Middle frontal gyrus (tissue), 1 donor: ENCODE results near the gene USP48.

Experiments used
- DNase-seq: peaks from one replicate; pipeline ENCODE4 v3.0.0-alpha.2; 2015; ENCODE audit warnings: low spot score; ENCODE audit errors: extremely low spot score

The USP48 gene

DNA sequence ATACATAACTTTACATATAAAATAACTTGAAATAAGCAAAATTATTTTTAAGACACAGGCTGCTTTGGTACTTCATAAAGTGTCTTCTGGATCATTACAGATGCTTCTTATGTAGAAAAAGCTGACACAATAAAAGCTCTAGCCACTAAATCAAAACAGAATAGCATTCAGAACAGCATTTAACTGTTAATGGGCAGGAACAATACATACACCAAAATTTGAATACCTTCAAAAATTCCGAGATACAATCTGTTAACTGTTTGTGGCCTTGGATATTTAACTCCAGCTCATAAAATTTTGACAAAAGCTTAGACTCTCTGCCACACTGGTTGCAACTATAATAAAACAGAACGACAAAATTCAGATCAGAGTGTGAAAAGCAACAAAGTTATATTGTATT is 31.7 kb downstream of the USP48 start:
- no peak for DNase-seq

DNA sequence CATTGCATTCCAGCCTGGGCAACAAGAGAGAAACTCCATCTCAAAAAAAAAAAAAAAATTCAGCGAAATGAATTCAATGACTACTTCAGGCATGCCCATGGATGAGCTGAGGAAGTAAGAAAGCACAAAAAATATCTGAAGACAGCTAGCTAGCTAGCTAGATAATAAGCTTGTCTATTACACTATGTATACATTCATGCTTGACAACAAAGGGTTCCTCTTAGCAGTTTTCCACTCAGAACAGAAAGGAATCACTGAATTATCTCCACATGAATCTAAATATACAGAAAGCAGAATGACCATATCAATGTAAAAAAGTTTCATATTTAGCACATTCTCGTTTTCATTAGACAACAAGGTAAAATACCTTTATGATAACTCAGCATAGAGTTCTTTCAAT is 32.1 kb downstream of the USP48 start:
- DNase-seq: no peak

DNA sequence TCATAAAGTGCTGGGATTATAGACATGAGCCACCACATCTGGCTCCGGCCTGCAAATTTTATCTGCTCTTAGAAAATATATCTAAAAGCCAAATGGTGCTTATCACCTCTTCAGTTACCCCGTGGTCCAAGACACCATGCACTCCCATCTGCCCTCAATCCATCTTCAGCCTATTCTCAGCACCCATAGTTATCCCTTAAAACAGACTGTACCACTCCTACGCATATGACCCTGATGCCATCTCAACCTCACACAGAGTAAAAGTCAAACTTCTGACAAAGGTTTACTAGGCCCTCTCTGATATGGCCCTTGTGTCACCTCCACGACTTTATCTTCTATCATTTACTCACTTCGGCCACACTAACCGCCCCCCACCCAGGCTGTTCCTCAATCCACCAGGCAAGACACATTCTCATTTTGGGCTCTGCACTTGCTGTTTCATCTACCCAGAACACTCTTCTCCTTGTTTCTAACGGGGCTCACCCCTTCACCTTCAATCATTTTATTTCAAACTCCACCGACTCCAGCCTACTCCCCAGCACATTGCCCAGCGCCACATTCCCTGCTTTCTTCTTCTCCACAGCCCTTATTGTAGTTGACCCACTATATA is 33.0 kb downstream of the USP48 start:
- no peak for DNase-seq

DNA sequence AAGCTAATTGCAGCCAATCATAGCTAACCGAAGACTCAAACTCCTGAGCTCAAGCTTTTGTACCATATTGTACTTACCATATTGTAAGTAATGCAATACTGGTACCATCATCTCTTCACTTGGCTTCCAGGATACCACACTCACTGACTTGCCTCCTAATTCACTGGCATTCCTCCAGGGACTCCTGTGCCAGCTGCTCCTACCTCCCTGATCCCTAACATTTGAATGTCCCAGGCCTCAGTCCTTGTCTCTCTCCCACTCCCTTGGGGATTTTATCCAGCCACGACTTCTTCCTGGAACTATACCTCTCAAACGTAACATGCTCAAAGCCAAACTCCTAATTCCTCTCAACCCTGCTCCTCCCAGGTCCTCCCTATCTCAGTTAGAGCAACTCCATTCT is 33.8 kb downstream of the USP48 start:
- no peak for DNase-seq

DNA sequence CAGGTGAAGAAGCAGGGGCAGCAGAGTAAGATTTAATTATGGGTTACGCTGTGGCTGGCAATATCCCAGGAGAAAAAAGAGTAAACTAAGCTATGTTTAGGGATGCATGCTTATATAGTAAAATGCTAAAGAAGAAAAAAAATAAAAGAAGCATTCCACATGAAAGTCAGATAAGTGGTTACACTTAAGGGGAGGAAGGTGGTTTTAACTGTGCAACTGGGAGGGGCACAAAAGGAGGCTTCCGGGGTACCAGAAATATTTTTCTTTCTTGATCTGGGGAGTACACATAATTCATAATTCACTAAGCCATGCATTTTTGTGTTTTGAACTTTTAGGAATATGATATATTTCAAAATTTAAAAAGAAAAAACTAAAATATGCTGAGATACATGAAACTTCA is 39.5 kb downstream of the USP48 start:
- no peak for DNase-seq

DNA sequence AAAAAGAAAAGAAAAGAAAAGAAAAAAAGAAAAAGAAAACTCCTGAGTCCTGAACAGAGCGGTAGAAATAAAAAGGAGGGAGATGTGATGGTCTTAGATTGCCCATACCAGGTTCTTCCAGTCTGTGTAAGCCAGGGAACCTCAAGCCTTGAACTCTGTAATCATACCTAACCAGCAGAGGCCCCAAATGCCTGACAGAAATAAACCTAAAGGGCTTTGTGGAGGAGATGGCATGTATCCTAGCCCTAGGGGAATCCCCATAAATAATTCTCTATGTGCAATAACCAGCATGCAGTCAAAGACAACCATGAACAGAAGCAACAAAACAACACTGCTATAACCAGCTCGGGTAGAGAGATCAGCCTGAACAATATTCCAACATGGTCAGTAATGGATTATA is 40.4 kb downstream of the USP48 start:
- DNase-seq: no peak

DNA sequence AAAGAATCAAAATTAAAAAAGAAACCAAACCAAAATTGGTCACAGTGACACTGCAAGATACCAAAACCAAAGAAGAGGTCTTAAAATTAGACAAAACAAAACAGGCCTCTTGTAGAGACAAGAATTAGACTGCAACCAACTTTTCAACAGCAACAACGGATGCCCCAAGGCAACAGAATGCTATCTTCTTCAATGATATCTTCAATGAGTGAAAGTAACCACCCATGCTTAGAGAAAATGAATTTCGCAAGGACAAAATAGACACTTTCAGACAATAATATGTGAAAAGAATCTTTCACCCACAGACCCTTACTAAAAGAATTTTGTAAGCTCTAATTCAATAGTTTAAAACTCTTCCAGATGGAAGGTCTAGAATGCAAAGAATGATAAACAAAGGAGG is 41.7 kb downstream of the USP48 start:
- no peak for DNase-seq

DNA sequence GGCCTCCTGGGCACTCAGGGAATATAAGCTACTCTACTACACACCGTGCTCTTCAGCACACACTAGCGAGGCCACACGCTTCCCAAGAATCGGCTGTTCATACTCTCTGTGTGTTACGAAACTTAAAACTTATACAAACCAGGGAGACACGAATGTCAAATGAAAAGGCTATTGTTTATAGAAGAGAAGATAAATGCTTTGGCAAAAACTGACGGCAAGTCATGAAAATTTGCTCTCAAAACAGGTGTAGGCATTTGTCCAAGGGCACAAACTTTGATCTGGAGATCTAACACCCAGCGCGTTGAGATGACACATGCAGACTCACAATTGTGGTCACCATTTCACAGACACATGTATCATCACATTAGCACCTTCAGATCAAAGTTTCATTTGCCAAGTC is 46.1 kb downstream of the USP48 start:
- no peak for DNase-seq

DNA sequence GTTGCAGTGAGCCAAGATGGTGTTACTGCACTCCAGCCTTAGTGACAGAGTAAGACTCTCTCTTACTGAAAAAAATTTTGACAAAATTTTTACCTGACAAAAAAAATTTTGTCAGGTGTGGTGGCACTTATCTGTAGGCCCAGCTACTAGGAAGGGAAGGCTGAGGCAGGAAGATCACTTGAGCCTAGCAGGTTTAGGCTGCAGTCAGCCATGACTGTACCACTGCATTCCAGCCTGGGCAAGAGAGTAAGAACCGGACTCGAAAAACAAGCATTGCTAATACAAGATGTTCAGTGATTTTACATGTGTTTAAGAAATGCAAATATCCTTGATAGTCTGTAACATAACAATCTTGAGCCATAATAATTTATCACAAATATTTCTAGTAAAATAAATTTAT is 46.9 kb downstream of the USP48 start:
- DNase-seq: no peak

DNA sequence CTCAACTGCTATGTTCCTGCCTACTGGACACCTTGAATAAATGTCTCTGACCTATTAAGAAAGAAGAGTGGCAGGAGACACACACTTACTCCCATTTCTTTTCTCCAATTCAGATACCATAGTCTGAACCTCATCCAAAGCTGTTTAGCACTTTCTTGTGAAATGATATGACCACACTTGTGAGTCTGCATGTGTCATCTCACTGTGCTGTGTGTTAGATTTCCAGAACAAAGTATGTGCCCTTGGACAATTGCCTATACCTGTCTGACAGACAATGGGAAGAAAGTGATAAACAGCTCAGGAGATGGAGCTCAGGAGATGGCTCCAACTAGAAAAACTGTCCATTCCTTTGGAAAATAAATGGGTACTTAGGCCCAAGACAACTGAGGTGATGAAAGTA is 48.4 kb downstream of the USP48 start:
- DNase-seq: no peak

DNA sequence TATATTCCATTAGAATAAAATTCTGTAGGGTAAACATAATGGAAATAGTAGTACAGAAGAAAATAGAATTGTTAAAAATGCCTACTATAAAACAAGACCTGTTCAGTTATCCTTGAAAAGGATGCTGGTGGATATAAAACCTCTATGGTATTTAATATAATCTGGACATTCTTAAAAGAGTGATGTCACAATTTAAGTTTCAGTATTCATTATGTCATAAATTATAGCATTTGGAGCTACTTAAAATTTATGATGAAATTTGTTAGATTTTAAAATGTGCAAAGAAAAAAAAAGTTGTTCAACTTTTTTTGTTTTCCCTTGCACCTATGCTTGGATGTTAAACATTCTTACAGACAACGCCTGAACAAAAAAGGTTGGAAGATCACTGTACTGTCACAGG is 50.3 kb downstream of the USP48 start:
- no peak for DNase-seq

DNA sequence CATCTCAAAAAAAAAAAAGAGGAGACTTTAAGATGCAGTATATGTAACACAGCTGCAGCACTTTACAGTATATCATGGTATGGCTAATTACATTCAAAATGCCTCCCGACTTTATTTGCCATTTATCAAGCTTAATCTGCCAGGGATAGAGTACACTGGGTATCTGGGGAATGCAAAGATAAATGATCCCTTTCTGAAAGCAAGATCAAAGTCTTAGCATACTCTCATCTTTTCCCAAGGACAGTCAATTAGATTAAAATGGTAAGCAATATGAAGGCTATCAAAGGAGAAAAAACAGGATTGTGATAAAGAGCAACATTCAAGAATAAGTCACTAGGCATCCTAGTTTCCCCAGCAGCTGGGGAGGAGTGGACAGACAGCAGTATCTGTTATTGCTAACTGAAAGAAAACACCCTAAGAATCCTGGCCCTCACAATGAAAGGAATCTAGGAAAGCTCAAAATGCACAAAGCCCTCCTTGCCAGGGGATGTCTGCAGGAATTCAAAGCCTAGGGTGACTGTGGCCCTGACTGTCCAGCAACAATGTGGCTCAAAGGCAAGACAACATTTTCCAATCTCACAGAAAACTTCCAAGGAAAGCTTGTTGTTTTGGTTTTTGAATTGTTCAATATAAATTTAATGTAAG is 57.1 kb downstream of the USP48 start:
- DNase-seq: no peak

DNA sequence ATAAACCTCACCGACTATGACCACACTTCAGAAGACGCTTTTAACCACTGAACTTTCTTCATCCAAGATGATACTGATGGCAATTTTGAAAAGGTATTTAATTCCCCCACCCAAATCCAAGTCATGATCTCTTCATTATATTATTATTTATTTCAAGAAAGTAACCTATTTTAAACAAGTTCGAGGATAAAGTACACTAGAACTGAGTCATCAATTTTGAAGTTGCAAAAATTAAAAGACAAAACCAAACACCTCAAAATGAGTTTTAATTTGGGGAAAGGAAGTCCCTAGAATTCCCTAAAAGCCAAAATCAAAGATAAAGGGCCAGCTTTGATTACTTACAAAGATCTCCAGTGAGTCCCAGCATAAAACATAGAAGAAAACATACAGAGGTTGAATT is 58.4 kb downstream of the USP48 start:
- DNase-seq: no peak

DNA sequence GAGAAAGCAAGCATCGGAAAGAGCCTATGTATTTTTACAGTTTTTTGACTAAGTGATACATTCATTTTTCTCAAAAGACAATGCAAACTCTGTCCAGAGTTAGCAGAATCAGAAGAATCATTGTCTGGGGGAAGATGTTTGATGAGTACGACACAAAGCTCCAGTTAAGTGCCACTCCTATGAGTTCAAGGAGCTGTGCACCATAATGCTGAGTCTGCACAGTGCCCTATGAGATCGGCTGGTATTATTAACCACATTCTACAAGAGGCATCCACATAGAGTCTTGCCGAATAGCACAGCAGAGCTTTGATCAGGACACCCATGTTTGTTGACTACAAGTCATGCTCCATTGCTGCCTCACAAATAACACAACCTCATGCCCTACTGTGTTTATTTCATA is 58.9 kb downstream of the USP48 start:
- no peak for DNase-seq

DNA sequence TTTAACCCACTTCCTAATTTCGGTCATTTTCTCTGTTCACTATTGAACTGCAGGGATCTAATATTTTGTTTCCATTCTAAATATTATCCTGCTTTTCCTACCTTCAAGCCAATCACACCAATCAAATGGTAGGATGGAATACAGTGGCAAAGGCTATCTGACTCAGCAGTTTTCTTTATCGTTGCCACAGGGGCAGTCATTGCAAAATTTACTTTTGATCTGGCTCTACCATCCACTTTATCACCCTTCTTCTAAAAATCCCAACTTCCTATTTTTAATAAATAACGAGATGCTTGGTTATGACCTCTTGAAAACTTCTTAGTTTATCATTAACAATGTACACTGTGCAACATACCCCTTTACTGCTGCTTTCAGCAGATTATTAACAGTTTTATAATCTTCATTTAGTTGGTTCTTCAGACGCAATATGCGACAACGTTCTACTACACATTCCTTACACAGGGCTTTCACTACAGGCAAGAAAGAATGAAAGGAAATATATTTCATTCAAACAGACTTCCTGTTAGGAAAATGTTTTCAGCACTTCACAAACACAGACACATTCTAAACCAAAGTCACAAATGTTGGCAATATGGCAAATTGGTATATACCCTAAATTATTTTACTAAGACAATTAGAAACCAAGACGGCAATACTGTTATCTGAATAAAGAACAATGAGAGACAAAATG is 61.5 kb downstream of the USP48 start:
- DNase-seq: no peak

DNA sequence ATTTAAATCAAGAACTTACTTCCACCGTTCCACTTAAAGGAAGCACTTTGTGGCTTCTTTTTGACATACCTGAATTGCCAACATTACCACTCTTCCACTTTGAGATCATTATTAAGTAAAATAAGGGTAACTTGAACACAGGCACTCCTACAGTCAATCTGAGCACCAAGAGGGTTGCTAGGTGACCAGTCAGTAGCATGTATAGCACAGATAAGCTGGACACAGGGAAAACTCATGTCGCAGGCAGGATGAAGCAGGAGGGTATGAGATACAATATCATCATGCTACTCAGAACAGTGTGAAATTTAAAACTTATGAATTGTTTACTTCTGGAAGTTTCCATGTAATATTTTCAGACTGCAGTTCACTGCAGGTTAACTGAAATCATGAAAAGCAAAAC is 66.8 kb downstream of the USP48 start:
- no peak for DNase-seq

DNA sequence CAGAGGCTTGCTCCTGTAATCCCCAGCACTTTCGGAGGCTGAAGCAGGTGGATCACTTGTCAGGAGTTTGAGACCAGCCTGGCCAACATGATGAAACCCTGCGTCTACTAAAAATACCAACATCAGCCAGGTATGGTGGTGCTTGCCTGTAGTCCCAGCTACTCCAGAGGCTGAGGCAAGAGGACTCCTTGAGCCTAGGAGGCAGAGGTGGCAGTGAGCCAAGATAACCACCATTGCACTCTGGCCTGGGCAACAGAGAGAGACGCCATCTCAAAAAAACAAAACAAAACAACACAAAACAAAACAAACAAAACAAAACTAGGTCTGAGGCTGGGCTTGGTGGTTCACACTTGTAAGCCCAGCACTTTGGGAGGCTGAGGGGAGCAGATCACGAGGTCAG is 75.1 kb downstream of the USP48 start:
- no peak for DNase-seq

DNA sequence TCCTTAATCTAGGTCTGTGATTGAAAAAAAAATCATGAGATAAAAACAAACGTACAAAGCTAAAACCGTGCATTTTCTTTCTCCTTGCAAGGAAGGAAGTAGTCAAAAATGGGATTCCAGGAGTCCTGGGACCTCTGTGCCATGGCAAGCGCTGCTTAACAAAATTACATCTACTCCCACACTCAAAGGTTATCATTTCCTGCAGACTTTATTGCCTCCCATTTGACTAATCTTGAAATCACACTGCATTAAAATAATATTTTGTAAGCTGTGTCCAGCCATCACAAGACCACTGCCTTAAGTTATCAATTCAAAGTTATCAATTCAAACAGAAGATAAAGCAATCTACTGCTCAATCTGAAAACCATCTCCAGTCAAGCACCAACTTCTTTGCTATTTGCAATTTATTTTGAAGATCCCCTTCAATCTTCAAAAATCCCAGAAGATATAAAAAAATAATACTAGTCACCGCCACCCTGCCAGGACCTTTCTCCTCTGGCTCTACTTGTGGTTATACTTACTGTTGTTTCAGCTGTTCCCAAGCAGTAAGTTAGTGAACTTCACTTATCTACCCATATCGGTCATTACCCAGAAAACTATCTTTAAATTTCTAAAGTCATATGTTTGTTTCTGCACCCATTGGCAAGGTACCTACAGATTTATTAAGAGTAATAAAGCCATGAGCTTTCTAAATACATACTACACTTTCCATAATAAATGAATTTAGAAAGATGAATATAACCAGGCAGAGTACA is 75.7 kb downstream of the USP48 start:
- DNase-seq: no peak

DNA sequence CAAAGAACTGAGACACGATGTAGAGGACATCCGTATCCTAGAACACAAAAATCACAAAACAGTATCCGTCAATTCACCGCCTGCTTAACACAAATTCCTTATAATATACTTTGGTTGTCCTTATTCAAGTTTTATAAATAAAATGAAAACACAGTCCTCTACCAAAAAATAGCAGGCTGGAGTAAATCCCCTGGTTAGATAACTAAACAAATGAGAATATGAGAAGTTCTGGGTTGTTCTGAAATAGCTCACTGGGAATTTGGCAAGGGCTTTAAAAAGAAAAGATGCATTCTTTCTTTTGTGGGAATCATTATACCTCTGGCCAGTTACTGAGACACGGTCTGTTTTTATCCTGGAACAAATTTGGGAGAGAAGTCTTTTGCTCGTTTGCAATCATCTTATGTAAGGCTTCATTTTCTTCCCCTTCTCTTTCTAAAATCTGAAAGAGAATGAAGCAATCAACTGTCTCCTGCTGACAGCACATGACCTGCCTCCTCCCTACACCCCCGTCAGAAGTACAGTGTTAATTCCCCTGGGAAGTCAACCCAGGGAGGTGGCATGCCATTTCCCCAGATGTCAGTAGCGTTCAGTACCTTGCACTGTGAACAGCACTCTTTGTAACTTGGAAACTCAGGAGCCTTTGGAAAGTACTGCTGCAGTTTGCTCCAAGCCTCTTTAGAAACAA is 76.7 kb downstream of the USP48 start:
- peak; percentile 41 for DNase-seq

DNA sequence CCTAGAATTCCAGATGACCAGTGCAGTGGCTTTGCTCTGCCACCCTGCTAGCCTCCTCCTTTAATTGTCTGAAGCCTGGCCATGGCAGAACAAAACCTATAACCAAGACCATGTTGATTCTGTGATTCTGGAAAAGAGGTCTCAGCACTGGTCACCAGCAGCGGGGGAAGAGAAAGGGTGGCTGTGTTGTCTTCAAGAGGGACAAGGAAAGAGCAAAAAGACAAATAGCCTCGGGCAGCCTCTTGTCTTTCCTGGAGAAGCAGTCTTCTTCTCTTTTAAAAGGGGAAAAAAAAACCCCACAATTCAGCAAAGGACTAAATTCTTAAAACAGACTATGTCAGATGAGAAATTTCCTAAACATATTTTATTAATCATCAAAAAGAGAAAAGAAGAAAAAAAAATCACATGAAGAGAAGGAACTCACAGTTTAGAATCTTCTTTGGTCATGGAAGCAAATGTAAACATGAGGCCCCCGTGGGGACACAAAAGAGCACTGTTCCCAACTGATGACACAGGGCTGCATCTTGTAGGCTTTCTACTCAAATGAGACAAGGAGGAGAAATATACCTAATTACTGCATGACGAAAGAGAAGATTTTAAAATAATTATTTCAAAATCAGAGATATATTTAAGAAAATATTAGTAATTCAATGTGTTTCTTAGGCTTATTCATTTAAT is 77.5 kb downstream of the USP48 start:
- peak; percentile 40 for DNase-seq

DNA sequence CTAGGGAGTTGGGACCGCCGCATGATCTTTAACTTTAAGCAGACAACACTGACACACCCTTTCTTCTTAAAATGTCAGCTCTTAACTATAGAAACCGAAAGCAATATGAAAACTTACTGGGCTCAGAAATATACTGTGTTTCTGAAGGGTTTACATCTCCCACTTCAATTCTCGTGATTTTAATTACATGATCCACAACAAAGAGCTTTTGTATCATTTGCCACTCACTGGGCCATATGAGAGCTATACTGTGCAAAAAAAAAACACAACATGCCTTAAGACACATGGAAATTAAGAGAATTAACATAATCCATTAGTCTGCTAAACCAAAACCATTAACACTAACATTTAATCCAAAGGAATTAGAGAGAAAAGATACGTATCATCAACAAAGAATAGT is 78.8 kb downstream of the USP48 start:
- DNase-seq: no peak
